HG03521 (cell line): ENCODE results near the gene CLSTN1.
A peak's percentile ranks its signal among the peaks of the same experiment; 100 is the strongest.

Source experiments
- ATAC-seq: cut with Tn5 transposase; IDR thresholded peaks from one replicate; pipeline ENCODE4 v1.9.1; 2021; ENCODE audit warnings: mild to moderate bottlenecking, moderate library complexity; ENCODE audit not compliant: unreplicated experiment

CLSTN1 gene

DNA sequence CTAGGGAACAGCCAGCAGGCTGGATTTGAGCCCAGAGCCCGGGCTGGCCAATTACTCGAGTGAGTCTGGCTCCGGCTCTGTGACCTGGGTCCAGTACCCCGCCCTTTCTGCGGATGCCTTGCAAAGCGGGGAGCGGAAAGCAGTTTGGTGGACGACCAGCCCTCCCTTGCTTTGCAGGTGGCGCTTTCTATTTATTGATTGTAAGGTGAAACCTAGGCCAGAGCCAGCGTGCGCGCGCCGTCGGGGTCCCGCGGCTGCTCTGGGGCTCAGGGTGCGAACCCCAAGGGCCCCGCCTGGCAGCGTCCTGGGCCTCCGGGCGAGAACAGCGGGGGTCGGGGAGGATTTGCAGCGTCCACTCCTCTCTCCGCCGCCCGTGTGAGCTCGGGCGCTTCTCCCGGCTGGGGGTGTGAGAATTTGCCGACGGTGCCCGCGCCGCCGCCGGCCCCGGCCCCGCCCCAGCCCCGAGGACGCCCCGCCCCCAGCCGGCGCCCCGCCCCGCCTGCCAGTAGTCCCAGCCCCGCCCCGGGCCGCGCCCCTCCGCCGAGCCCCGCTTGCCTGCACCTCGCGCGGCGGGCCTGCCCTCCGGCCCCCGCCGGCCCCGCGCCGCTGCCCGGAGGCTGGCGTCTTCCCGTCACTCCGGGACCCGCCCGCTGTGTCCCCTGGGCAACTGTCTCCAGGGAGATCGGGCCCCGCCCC, 134.6 kb downstream of the CLSTN1 start:
- peak; percentile 63 for ATAC-seq

DNA sequence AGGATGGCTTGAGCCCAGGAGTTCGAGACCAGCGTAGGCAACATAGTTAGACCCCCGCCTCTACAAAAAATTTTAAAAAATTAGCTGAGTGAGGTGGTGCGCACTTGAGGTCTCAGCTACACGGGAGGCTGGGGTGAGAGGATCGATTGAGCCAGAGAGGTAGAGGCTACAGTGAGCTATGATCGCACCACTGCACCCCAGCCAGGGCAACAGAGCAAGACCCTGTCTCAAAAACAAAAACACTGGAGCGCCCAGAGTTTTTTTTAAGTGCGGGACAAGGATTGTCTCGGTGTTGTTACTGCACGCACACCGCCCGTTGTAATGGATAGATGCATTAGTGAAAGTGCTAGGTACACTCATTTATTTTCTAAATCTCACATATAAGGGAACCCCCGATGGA, 135.2 kb downstream of the CLSTN1 start:
- no peak for ATAC-seq

DNA sequence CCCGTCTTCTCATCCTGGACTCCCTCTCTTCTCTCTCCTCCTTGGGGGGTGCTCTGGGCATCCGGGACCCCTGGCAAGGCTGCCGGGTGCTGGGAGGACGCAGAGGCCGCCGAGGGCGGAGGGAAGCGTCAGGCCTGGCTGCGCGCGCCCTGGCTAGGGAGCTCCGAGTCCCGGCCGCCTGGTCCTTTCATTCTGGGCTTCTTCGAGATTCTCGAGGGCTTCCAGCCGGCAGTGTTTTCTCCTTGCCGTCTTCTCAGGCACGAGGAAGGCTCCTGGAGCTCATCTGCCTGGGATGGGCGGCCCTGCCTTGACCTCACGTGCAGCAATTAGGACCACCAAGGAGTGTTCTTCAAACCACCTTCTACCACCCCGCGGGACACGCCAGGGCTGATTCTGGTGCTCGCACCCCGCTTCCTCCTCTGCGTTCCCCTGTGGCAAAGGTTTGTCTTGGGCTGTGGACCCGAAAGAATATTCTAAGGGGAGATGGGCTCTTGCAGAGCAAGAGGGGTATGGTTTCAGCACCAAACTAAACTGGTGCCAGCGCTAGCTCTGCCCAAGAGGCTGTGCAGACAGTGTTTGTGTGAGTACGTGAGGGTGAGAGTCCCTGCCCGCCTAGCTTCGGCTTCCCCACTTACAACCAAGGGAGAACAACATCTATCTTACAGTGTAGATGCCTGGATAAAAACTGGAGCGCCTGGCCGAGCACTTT, 135.7 kb downstream of the CLSTN1 start:
- no peak for ATAC-seq

DNA sequence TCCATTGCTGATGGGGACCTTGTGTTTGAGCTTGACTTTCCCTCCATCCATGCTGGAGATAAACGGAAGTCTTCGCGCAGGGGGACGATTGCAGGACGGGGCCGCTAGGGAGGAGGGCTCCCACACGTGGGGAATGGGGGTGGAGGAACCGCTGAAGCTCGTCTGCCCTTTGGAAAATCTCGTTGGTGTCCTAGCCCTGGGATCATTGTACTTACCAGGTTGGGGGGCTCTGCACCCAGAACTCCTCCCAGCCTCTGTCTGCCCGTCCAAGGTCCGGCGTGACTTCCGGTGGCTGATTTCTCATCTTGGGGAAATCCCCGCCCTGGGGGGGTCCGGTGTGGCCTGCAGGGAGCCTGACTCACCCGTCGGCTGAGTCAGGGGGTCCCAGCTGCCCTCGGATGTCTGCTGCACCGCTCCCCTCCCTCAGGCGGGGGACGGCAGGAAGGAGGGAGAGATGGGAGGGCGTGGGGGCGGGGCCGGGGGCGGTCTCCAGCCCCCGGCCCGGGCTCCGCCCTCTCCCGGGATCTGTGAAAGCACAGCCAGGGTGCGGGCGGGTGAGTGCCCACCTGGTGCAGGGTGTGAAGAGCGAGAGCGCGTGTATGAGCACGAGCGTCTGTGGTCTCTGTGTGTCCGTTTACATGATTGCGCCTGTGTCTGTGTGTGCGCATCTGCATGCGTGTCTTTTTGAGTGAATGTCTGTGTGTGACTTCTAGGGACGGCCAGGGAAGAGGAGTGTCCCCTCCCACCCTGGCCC, 136.5 kb downstream of the CLSTN1 start:
- peak; percentile 28 for ATAC-seq

DNA sequence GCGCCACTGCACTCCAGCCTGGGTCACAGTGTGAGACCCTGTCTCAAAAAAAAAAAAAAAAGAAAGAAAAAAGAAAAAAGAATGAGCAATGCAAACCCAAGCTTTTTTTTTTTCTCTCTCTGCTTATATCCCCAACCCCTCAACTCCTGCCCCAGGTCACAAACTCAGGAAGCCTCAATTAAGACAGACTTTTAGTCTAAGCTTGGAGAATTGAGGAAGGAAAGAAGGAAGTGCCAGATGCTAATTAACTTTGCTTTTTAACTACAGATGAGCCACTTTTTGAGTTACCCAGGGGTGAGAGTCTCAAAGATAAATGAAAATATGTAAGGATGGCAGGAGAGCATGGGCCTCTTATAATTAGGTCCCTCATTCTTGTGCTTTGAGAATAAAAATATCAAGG, 139.0 kb downstream of the CLSTN1 start:
- ATAC-seq, result no peak

DNA sequence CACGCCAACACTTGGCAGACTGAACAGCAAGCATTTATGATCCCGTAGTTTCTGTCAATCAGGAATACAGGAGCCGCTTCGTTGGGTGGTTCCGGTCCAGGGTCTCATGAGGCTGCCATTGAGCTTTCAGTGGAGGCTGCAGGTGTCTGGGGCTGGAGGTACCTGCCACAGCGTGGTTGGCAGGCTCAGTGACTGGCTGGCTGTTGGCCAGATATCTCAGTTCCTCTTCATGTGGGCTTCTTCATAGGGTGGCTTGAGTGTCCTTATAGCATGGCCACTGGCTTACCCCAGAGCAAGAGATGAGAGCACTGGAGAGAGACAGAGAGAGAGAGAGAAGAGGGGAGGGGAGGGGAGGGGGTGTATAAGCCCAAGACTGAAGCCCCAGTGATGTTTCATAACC, 142.9 kb downstream of the CLSTN1 start:
- no peak for ATAC-seq

DNA sequence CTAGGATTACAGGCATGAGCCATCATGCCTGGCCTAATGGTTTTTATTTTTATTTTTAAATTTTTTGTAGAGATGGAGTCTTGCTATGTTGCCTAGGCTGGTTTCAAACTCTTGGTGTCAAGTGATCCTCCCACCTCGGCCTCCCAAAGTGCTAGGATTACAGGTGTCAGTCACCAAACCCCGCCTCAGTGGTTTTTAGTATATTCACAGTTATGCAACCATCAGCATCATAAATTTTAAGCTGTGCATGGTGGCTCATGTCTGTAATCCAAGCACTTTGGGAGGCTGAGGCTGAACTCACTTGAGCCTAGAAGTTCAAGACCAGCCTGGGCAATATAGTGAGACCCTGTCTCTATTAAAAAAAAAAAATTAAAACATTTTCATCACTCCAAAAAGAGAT, 143.7 kb downstream of the CLSTN1 start:
- ATAC-seq, result no peak
